ENCODE data around the gene LARP6.

The LARP6 gene

GRCh38 chr15:70792171-70792573 is 61.8 kb downstream of the LARP6 start:
- no peak for DNase-seq

GRCh38 chr15:70791259-70791658 is 62.7 kb downstream of the LARP6 start:
- DNase-seq: no peak

- DNase-seq: no peak
Measured at GRCh38 chr15:70789213-70789612, 64.7 kb downstream of the LARP6 start.

- peak; percentile 45 for DNase-seq
Measured at GRCh38 chr15:70788114-70789049, 65.6 kb downstream of the LARP6 start.

- no peak for DNase-seq
Measured at GRCh38 chr15:70786996-70787395, 67.0 kb downstream of the LARP6 start.

DNA sequence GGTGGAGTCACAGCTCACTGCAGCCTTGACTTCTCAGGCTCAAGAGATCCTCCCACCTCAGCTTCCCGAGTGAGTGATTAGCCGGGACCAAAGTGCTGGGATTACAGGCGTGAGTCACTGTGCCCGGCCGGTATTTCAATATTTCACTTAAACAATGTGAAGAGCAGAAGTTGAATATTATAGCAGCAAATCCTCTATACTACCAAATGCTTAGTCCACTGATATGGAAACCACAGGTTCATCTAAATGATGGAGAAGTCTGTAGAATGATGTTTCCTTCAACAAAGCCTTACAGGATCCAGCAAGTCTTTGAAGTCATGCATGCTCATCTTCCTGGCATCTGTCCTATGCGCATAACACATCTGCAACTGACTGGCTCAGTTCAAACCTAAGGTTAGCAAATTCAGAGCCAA is 70.3 kb downstream of the LARP6 start:
- no peak for DNase-seq

- DNase-seq: no peak
Measured at GRCh38 chr15:70783041-70783440, 70.9 kb downstream of the LARP6 start.

DNA sequence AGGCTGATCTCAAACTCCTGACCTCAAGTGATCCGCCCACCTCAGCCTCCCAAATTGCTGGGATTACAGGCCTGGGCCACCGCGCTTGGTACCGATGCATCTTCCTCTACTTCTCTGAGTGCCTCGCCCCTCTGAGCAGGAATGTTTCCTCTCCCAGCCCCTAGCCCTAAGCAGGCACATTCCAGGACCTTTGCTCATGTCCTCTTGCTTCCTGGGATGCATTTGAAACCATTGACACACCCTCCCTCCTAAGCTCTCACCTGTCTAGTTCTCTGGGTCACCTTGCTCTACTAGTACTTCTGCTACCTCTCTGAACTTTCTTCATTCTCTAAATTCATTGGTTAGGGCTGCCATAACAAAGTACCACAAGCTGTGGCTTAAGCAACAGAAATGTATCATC is 72.7 kb downstream of the LARP6 start:
- DNase-seq: no peak

Measured in NCI-H524 treated with DMSO at 0.1 percent for 48 hours (cell line).